GM12864 (cell line): Measurements from ENCODE around the gene MYH11.

ENCODE experiments used
- DNase-seq: peaks from one replicate; pipeline ENCODE4 v3.0.0-alpha.2; 2011; ENCODE audit warnings: low read depth
- H3K4me3 ChIP-seq: 2 replicates; pipeline ENCODE4 v1.5.1; 2011; ENCODE audit warnings: mild to moderate bottlenecking, low read depth, low read length, control low read depth
- TF ChIP-seq, protein P1 (sequence below): IDR thresholded peaks from 2 replicates; pipeline ENCODE4 v1.5.1; 2011; ENCODE audit warnings: low read depth, mild to moderate bottlenecking, moderate library complexity, low read length, control low read depth, inconsistent platforms; ENCODE audit errors: missing control alignments

The MYH11 gene

GRCh38 chr16:15775663-15776304 lies 81.0 kb downstream of the MYH11 start:
- no peak for DNase-seq
- TF ChIP-seq, protein P1, sequence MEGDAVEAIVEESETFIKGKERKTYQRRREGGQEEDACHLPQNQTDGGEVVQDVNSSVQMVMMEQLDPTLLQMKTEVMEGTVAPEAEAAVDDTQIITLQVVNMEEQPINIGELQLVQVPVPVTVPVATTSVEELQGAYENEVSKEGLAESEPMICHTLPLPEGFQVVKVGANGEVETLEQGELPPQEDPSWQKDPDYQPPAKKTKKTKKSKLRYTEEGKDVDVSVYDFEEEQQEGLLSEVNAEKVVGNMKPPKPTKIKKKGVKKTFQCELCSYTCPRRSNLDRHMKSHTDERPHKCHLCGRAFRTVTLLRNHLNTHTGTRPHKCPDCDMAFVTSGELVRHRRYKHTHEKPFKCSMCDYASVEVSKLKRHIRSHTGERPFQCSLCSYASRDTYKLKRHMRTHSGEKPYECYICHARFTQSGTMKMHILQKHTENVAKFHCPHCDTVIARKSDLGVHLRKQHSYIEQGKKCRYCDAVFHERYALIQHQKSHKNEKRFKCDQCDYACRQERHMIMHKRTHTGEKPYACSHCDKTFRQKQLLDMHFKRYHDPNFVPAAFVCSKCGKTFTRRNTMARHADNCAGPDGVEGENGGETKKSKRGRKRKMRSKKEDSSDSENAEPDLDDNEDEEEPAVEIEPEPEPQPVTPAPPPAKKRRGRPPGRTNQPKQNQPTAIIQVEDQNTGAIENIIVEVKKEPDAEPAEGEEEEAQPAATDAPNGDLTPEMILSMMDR: no peak
- no peak overlapping the region for H3K4me3 ChIP-seq

GRCh38 chr16:15775209-15775608 lies 81.6 kb downstream of the MYH11 start:
- DNase-seq: no peak
- H3K4me3 ChIP-seq: no peak overlapping the region
- TF ChIP-seq, protein P1: no peak

DNA sequence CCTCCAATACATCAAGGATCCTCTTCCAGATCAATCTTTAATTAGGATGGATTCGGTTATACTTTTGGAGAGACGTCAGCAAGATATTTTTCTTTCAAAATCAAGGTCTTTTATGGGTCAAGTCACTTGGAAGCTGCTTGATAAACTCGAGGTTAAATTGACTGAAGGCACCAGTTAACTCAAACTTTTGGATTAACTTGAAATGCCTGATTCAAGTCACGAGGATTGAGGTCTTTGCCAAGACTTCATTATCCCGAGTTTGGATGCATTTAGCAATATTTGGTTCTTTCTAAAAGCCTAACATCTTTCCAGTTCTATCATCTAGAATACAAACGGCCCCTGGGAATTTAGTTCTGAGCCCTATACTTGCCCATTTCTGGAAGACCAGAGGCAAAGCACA lies 82.9 kb downstream of the MYH11 start:
- no peak overlapping the region for H3K4me3 ChIP-seq
- DNase-seq: no peak
- TF ChIP-seq, protein P1: no peak

DNA sequence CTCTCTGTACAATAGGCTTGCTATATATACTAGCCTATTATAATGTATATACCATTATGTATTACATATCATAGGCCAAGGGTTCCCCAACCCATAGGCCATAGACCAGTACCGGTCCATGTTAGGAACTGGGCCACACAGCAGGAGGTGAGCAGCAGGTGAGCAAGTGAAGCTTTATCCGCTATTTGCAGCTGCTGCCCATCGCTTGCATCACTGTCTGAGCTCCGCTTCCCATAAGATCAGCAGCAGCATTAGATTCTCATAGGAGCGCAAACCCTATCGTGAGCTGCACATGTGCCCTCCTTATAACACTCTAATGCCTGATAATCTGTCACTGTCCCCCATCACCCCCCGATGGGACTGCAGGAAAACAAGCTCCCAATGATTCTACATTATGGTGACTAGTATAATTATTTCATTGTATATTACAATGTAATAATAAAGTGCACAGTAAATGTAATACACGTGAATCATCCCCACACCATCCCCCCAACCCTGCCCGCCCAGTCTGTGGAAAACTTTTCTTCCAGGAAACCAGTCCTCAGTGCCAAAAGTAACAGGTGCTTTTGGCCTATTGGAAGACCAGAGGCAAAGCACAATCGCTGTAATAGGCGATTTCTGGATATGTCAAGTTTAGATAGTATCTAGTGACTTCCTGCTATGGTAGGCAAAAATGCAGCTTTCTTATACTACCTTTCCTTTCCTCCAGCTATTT lies 84.1 kb downstream of the MYH11 start:
- DNase-seq: no peak
- TF ChIP-seq, protein P1: no peak
- no peak overlapping the region for H3K4me3 ChIP-seq

GRCh38 chr16:15771694-15772093 lies 85.1 kb downstream of the MYH11 start:
- TF ChIP-seq, protein P1: no peak
- DNase-seq: no peak
- H3K4me3 ChIP-seq: no peak overlapping the region

- TF ChIP-seq, protein P1: no peak
- no peak for DNase-seq
- no peak overlapping the region for H3K4me3 ChIP-seq
These were observed 86.3 kb downstream of the MYH11 start for GRCh38 chr16:15770512-15770911.

DNA sequence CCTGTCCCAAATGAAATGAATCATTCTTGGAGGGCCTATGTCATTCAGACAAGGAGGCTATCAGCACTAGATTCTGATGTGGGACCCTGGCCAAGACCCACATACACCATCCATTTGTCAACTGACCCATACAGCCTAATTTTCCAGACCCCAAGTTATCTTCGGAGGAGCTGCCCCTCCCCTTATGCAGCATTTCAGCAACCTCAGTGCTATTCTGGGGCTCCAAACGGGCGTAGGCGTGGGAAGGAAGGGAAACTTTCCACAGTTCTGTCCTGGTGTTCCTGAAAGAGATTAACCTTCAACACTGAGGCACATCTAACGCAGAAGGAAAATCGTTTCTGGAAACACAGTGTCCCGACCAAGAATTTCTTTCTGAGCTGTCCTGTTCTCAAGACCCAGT lies 86.7 kb downstream of the MYH11 start:
- no peak for DNase-seq
- H3K4me3 ChIP-seq: no peak overlapping the region
- TF ChIP-seq, protein P1: no peak
